Esophagus squamous epithelium (tissue), 4 donors: Measurements from ENCODE around the gene TUBGCP2.

ENCODE experiments used
- POLR2A ChIP-seq, 4 donors: fragments of 450-650 bp; IDR thresholded peaks; one replicate each; pipeline ENCODE4 v1.6.1; 2017; ENCODE audit warnings: antibody characterized with exemption in 4 of 4, mild to moderate bottlenecking in 4 of 4, moderate library complexity in 3 of 4
- TF ChIP-seq, protein P1 (sequence below), 6 experiments: fragments of 450-650 bp in 4 of 6; fragments of 200-600 bp in 2 of 6; sonication (generic) in 2 of 6; IDR thresholded peaks; one replicate each; pipeline ENCODE4 v1.5.1; 2016 to 2019; ENCODE audit warnings: antibody characterized with exemption in 6 of 6, mild to moderate bottlenecking in 4 of 6, moderate library complexity in 4 of 6

DNA sequence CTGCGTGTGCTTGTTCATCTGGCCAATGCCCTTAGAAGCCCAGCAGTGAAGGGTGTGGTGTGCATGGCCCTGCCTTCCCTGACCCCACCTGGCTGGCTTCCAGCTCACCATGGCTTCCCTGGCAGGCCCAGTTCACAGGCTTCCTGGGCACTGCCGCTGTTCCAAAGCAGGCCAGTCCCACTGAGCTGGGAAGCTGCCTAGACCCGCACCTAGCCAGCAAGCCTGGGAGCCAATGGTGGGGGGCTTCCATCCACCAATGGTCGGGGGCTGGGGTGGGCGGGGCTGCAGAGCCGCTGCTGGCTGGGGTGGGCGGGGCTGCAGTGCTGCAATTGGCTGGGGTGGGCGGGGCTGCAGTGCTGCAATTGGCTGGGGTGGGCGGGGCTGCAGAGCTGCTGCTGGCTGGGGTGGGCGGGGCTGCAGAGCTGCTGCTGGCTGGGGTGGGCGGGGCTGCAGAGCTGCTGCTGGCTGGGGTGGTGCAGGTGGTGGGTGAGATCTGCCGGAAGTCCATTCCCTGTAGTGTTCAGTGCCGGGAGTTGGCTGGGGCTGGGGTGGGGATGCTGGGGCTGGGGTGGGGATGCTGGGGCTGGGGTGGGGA lies 15.6 kb upstream of the TUBGCP2 start:
- TF ChIP-seq, protein P1, sequence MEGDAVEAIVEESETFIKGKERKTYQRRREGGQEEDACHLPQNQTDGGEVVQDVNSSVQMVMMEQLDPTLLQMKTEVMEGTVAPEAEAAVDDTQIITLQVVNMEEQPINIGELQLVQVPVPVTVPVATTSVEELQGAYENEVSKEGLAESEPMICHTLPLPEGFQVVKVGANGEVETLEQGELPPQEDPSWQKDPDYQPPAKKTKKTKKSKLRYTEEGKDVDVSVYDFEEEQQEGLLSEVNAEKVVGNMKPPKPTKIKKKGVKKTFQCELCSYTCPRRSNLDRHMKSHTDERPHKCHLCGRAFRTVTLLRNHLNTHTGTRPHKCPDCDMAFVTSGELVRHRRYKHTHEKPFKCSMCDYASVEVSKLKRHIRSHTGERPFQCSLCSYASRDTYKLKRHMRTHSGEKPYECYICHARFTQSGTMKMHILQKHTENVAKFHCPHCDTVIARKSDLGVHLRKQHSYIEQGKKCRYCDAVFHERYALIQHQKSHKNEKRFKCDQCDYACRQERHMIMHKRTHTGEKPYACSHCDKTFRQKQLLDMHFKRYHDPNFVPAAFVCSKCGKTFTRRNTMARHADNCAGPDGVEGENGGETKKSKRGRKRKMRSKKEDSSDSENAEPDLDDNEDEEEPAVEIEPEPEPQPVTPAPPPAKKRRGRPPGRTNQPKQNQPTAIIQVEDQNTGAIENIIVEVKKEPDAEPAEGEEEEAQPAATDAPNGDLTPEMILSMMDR (IDR thresholded peaks at IDR 0.05): no peak
- TF ChIP-seq POLR2A (IDR thresholded peaks at IDR 0.05): no peak
